ENCODE data around the gene C15orf40. TPM values are rescaled to one million over a fixed set of nuclear protein-coding genes. Genes with fewer than 3 reads are reported as not detected.

C15orf40 gene
- total and polyA plus RNA-seq, 4 donors = 7.3 to 25.2 (median 11.3) TPM

DNA sequence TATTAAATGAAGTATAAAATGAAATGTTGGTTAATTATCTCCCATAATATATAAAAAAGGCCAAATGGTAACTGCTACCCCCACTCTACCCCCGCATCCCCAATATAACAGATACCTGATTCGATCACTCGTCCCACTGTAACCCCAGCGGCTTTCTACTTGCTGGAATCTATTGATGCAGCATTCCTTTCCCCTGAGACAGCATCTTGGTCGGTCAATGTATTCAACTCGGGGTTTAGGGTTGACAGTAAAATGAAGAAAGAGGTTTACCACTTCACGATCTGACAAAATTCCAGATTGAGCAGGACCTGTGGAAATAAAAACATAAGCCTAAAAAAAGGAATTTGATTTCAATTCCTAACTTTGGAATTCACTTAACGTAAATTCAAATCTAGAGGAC, 18.6 kb upstream of the C15orf40 start:
- Histone ChIP-seq H3K9ac (ENCODE audit: low read depth in 1 of 2, low read length in 2 of 2) (no peak overlapping the region), H3K9me3 (ENCODE audit: control insufficient read depth in 4 of 4, low read length in 3 of 4) (no peaks in the 10 kb centered on the region), H3K27ac (ENCODE audit: low read depth in 1 of 2, low read length in 2 of 2) (no peak overlapping the region), H3K36me3 (ENCODE audit: control insufficient read depth in 4 of 4, insufficient read depth in 3 of 4, low read depth in 1 of 4, low read length in 3 of 4) (peaks cover 7 to 21% (median 13%) of the 10 kb centered on the region in 4 donors), H3K4me3 (ENCODE audit: low read depth in 1 of 3, low read length in 3 of 3) (no peak overlapping the region), H3K27me3 (ENCODE audit: control insufficient read depth in 4 of 4, insufficient read depth in 4 of 4, low read length in 3 of 4) (no peaks in the 10 kb centered on the region), H3K4me1 (ENCODE audit: control insufficient read depth in 4 of 4, insufficient read depth in 4 of 4, low read length in 3 of 4) (no peaks in the 10 kb centered on the region)
- DNase-seq (ENCODE audit: low spot score) = no peak
- TF ChIP-seq, protein P1, sequence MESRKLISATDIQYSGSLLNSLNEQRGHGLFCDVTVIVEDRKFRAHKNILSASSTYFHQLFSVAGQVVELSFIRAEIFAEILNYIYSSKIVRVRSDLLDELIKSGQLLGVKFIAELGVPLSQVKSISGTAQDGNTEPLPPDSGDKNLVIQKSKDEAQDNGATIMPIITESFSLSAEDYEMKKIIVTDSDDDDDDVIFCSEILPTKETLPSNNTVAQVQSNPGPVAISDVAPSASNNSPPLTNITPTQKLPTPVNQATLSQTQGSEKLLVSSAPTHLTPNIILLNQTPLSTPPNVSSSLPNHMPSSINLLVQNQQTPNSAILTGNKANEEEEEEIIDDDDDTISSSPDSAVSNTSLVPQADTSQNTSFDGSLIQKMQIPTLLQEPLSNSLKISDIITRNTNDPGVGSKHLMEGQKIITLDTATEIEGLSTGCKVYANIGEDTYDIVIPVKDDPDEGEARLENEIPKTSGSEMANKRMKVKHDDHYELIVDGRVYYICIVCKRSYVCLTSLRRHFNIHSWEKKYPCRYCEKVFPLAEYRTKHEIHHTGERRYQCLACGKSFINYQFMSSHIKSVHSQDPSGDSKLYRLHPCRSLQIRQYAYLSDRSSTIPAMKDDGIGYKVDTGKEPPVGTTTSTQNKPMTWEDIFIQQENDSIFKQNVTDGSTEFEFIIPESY (IDR thresholded peaks at IDR 0.05) = no peak
- TF ChIP-seq, protein P2, sequence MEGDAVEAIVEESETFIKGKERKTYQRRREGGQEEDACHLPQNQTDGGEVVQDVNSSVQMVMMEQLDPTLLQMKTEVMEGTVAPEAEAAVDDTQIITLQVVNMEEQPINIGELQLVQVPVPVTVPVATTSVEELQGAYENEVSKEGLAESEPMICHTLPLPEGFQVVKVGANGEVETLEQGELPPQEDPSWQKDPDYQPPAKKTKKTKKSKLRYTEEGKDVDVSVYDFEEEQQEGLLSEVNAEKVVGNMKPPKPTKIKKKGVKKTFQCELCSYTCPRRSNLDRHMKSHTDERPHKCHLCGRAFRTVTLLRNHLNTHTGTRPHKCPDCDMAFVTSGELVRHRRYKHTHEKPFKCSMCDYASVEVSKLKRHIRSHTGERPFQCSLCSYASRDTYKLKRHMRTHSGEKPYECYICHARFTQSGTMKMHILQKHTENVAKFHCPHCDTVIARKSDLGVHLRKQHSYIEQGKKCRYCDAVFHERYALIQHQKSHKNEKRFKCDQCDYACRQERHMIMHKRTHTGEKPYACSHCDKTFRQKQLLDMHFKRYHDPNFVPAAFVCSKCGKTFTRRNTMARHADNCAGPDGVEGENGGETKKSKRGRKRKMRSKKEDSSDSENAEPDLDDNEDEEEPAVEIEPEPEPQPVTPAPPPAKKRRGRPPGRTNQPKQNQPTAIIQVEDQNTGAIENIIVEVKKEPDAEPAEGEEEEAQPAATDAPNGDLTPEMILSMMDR (IDR thresholded peaks at IDR 0.05; ENCODE audit: low read depth, low read length, missing input control) = no peak
- TF ChIP-seq, protein P3, sequence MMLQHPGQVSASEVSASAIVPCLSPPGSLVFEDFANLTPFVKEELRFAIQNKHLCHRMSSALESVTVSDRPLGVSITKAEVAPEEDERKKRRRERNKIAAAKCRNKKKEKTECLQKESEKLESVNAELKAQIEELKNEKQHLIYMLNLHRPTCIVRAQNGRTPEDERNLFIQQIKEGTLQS (IDR thresholded peaks at IDR 0.05) = no peak
- no peak for TF ChIP-seq HNF4G (IDR thresholded peaks at IDR 0.05)
- TF ChIP-seq GABPA (IDR thresholded peaks at IDR 0.05 in 1 of 2, conservative IDR thresholded peaks at IDR 0.05 in 1 of 2) = no peak
- no peak for TF ChIP-seq FOXA2 (IDR thresholded peaks at IDR 0.05)
- no peak for TF ChIP-seq RXRA (IDR thresholded peaks at IDR 0.05)
- TF ChIP-seq SP1 (IDR thresholded peaks at IDR 0.05) = no peak
- no peak for TF ChIP-seq RAD21 (IDR thresholded peaks at IDR 0.05)
- TF ChIP-seq, protein P4, sequence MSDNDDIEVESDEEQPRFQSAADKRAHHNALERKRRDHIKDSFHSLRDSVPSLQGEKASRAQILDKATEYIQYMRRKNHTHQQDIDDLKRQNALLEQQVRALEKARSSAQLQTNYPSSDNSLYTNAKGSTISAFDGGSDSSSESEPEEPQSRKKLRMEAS (IDR thresholded peaks at IDR 0.05) = no peak
- TF ChIP-seq, protein P5, sequence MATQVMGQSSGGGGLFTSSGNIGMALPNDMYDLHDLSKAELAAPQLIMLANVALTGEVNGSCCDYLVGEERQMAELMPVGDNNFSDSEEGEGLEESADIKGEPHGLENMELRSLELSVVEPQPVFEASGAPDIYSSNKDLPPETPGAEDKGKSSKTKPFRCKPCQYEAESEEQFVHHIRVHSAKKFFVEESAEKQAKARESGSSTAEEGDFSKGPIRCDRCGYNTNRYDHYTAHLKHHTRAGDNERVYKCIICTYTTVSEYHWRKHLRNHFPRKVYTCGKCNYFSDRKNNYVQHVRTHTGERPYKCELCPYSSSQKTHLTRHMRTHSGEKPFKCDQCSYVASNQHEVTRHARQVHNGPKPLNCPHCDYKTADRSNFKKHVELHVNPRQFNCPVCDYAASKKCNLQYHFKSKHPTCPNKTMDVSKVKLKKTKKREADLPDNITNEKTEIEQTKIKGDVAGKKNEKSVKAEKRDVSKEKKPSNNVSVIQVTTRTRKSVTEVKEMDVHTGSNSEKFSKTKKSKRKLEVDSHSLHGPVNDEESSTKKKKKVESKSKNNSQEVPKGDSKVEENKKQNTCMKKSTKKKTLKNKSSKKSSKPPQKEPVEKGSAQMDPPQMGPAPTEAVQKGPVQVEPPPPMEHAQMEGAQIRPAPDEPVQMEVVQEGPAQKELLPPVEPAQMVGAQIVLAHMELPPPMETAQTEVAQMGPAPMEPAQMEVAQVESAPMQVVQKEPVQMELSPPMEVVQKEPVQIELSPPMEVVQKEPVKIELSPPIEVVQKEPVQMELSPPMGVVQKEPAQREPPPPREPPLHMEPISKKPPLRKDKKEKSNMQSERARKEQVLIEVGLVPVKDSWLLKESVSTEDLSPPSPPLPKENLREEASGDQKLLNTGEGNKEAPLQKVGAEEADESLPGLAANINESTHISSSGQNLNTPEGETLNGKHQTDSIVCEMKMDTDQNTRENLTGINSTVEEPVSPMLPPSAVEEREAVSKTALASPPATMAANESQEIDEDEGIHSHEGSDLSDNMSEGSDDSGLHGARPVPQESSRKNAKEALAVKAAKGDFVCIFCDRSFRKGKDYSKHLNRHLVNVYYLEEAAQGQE (IDR thresholded peaks at IDR 0.05) = no peak
- no peak for TF ChIP-seq EGR1 (IDR thresholded peaks at IDR 0.05; ENCODE audit: low read depth in 2 of 2)
- TF ChIP-seq FOXA1 (IDR thresholded peaks at IDR 0.05) = no peak
- TF ChIP-seq NR2F2 (IDR thresholded peaks at IDR 0.05) = no peak
- TF ChIP-seq TAF1 (conservative IDR thresholded peaks at IDR 0.05) = no peak
- TF ChIP-seq YY1 (IDR thresholded peaks at IDR 0.05) = no peak
- no peak for TF ChIP-seq HNF4A (conservative IDR thresholded peaks at IDR 0.05)
- TF ChIP-seq JUND (IDR thresholded peaks at IDR 0.05) = no peak
- 97% methylated on average over 8 of the region's 8 CpGs for WGBS

Measured in liver (tissue), 9 donors.